ENCODE measurements around the gene FLAD1.

DNA sequence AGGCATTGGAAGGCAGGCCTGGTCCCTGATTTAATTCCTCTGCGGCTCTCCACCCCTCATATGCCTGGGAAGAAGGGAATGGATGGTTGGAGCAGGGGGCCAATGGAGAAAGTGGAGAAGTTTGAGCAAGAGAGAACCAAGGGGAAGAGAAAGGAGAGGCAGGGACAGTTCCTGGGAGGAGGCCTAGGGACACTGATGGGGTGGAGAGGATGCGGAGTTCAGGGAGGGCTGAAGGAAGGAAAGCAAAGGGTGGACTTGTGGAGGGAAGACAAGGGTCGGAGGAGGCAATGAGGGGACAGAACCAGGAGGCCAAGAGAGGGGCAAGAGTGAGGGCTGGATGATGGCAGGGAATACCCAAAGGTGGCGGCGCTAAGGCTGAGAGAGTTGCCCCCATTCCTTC is 26.6 kb downstream of the FLAD1 start:
- TF ChIP-seq POLR2AphosphoS5 (IDR thresholded peaks at IDR 0.05), result no peak
- TF ChIP-seq, protein P1, sequence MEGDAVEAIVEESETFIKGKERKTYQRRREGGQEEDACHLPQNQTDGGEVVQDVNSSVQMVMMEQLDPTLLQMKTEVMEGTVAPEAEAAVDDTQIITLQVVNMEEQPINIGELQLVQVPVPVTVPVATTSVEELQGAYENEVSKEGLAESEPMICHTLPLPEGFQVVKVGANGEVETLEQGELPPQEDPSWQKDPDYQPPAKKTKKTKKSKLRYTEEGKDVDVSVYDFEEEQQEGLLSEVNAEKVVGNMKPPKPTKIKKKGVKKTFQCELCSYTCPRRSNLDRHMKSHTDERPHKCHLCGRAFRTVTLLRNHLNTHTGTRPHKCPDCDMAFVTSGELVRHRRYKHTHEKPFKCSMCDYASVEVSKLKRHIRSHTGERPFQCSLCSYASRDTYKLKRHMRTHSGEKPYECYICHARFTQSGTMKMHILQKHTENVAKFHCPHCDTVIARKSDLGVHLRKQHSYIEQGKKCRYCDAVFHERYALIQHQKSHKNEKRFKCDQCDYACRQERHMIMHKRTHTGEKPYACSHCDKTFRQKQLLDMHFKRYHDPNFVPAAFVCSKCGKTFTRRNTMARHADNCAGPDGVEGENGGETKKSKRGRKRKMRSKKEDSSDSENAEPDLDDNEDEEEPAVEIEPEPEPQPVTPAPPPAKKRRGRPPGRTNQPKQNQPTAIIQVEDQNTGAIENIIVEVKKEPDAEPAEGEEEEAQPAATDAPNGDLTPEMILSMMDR (IDR thresholded peaks at IDR 0.05), result no peak
